Eye (tissue), 1 donor: ENCODE data around the gene INPP5E.

Experiments
- DNase-seq: peaks from one replicate; pipeline ENCODE4 v3.0.0-alpha.2; 2015

Gene INPP5E

GRCh38 chr9:136445799-136446198 is 6.2 kb upstream of the INPP5E start:
- DNase-seq = no peak

DNA sequence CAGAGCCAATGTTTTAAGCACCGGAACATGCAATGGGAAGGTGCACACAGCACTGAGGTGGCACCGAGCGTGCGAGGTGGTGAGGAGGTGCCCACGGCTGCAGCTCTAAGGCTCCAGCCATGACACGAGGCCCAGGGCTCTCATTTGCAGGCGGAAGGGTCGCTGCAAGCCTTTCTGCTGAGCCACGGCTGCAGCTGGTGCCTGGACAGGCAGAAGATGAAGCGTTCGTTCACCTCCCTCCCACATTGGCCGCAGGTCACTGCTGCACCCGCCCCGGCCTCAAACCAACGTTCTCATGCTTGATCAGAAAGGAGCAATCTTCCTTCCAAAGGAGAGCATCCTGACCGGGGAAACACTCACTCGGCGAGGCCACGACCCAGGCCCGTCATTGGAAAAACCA is 4.5 kb upstream of the INPP5E start:
- DNase-seq = no peak

- no peak for DNase-seq
Observed at GRCh38 chr9:136443687-136444086, 4.0 kb upstream of the INPP5E start.

DNA sequence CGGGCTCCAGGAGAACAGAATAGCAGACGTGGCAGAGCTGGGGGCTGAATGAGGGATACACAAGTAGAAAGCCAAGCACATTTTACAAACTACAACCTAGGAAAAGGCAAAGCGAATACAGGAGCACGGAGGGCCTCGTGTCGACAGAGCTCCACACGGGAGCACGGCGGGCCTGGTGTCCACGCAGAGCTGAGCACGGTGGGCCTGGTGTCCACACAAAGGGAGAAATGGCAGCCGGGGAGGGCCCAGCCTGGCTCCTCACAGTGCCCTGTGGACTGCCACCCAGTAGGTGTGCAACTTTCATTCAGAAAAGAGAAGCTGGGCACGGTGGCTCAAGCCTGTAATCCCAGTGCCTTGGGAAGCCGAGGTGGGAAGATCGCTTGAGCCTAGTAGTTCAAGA is 3.4 kb upstream of the INPP5E start:
- no peak for DNase-seq

DNA sequence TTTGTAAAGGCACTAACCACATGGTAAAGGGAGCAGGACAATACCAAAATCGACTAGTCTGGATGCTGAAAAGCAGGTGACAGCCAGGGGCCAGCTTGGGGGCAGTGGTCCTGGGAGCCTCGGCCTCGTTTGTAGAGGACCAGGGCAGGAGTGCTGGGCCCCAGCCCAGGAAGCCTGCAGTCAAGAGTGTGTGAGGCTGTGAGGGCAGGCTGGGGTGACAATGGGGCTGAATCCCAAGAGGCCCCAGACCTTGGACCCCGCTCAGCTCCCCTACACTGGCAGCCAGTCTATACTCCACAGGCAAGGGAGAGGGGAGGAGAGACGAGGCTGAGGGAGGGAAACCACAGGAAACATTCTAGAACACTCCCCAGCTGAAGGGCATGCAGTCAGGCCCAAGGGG is 2.6 kb upstream of the INPP5E start:
- no peak for DNase-seq

GRCh38 chr9:136441681-136442245 is 2.1 kb upstream of the INPP5E start:
- no peak for DNase-seq

DNA sequence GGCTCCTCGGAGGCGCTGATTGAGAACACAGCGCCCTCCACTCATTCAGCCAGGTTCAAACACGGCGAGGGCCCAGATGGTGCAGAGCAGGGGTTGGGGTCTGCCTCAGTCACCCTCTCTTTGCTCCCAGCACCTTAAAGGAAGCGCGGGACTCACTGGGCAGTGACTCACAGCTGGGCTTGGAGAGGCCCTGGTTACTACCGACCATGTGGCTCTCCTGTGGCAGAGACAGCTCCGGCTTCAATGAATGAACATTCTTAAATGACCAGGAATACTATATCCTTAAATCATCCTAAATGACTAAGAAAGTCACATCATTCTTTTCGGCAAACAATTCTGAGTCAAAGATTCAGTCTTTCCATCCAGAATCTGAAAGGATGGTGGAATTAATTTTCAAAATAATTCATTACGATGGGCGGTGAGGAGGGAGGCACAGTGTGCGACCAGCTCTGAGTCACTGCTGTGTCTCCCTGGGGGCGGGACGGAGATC is 1.6 kb upstream of the INPP5E start:
- no peak for DNase-seq

- DNase-seq = peak; percentile 57
Observed at GRCh38 chr9:136438548-136439480, 831 bp downstream of the INPP5E start.

- DNase-seq = no peak
Observed at GRCh38 chr9:136437839-136438547, 1.7 kb downstream of the INPP5E start.

DNA sequence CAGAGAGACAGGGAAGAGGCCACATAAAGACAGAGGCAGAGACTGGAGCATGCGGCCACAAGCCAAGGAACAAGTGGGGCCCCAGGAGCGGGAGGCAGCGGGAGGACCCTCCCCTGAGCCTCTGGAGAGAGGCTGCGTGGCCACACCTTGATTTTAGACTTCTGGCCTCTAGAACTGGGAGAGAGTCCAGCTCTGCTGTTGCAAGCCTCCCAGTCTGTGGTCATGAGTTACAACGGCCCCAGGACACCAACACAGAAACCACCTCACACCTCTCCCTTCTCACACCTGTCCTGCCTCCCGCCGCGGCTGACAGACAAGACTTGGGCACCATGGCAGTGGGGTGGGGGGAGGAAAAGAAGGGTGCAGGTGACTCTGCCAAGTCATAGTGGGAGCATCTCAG is 2.2 kb downstream of the INPP5E start:
- no peak for DNase-seq

DNA sequence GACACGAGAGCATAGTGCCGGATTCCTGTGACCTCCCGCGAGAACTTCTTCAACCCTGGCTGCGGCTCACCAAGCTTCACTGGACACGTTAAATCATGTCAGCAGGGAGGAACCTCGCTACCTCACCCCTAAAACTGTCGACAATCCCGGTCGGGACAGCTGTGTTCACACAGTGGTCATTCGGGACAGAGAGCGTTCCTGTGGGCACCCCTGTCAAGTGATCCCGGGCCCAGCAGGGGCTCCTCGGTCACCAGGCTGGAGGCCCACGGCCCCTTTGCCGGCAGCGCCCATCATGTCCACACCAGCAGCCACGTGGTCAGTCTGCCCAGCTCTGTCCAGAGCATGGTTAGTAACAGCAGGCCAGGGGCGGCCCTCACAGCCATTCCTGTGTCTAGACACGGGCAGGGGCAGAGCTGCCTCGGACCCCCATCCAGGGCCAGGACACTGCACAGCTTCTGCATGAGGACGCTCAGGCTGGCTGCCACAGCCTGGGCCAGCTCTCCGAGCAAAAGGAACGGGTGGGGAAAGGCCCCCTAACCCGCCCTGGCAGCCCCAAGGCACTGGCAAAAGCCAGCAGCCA is 3.5 kb downstream of the INPP5E start:
- DNase-seq = no peak

DNA sequence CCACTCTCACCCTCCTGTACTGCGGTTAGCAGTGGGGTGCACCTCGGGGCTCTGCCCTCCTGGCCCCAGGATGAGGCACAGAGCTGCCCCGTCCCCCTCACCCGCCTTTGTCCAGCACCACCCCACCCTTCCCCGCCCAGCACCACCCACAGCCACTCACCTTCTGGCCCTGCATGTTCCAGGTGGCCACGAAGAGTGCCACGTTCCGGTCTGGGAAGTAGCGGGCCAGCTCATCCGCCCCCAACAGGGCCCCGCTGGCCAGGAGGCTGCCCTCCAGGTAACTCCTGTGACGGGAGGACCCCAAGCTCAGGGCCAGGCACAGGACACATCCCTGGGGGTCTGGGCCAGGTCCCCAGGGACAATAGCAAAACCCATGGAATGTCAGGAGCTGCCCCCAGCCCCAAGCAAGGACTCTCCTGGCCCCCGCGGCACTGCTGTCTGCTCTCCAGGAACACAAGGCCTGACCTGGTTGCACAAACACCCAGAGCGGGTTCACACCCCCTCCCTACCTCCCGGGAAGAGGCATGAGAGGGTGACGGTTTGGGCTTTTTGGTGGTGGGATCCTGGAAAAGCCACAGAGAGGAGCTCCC is 5.0 kb downstream of the INPP5E start:
- DNase-seq = no peak

DNA sequence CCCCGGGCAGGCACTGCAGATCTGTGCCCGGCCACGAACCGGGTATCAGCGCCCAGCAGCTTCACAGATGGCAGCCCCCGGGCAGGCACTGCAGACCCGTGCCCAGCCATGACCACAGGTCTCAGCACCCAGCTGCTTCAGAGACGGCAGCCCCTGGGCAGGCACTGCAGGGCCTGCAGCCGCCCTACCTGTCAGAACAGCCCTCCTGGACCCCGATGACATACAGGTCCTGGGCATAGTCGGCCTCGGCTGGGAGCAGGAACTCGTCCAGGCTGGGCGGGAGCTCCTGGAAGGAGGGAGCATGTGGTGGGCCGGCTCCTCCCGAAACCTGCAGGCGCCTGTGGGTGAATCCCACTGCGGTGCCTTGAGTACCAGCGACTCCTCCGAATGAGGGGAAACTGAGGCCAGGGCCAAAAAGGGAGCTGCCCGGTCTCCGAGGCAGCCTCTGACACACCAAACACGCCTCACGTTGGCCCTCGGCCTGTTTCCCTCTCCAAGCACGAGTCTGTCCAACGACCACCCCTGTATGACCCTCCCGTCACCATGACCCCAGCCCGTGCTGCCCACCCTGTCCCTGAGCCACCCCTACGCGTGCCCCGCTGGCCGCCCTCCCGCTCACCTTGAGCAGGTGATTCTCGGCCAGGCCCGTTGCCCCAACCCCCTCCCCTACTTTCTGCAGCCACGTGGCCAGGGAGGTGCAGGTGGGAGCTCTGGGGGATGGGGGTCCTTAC is 5.6 kb downstream of the INPP5E start:
- no peak for DNase-seq

- DNase-seq = no peak
Observed at GRCh38 chr9:136433043-136433715, 6.5 kb downstream of the INPP5E start.

DNA sequence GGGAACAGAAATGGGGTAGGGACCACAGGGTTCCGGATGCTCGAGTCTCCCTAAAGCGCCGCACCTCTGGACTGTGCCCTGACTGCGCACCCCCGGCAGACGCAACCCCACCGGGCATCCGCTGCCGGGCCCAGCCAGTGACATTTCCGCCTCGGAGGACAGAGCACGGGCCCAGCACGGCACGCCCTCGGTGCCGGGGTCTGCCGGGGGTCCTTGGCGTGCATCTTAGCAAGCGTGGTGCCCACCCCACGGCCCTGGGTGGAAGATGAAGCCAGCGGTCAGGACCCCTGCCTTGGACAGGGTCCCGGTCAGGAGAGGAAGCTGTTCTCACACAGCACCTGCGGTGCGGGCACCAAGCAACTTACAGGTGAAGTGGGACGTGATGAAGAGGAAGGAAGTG is 7.1 kb downstream of the INPP5E start:
- DNase-seq = no peak

DNA sequence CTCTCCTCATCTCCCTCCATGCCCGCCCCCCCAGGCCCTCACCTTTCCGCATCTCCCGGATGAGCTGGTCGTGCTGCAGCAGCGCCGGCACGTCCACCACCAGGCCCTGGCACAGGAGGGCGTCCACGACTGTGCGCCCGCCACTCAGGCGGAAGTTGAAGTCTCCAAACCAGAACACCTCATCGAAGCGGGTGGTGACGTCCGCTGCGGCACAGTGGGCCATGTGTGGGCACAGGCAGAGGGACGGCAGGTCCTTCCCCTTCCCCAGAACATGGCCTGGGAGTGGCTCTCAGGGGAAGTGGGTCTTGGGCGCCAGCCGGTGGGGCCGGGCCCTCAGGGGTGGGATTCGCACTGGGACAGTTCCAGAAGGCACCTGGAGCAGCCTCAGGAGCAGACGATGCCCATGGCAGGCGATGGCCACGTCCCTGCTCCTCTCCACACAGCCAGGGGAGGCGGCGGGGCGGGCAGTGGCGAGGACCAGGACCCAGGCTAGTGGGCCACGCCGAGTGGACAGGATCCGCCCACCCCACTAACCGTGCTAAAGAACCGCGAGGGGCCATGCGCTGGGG is 7.8 kb downstream of the INPP5E start:
- DNase-seq = no peak

DNA sequence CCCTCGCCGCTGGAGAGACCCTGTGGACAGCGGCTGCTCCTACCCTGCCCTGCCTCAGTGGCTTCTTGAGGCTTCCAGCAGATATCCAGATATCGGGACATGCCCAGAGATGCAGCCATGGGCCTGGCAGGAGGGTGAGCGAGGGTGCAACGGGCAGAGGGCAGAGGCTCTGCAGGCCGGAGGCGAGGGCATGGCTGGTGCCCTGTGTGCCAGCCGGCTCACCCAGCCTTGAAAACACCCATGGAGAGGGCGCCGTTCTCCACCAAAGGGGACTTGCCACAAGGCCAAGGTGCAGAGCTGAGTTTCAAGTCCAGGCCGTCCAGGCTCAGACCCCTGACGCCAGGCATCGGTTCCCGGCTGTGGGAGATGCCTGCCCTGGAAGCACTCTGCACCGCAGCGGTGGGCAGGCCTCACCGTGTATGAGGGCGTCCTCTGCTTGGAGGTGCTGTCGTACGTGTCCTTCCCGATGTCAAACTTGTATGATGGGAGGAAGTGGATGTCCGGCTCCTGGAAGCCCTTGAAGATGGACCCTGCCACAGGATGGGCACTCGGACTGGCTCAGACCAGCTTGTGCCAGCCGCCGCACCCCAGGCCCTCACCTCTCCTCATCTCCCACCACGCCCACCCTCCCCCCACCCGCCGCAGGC is 8.9 kb downstream of the INPP5E start:
- DNase-seq = no peak

GRCh38 chr9:136429683-136430491 is 9.8 kb downstream of the INPP5E start:
- DNase-seq = no peak

- DNase-seq = no peak
Observed at GRCh38 chr9:136429075-136429628, 10.5 kb downstream of the INPP5E start.
